GM13977 (cell line): ENCODE measurements around the gene FAR2.

ENCODE experiments used
- DNase-seq: peaks from one replicate; pipeline ENCODE4 v3.0.0; 2012; ENCODE audit warnings: low spot score
- in situ Hi-C: fragments of 300-500 bp; cut with MboI; formaldehyde crosslinking; loops from one replicate; pipeline ENCODE4 v1.12.0; 2022; ENCODE audit warnings: low sequenced_read_pairs, low pct_unique_long_range_greater_than_20kb, mixed read lengths, inconsistent platforms; ENCODE audit not compliant: unreplicated experiment
- TF ChIP-seq, protein P1 (sequence below): IDR thresholded peaks from 2 replicates; pipeline ENCODE4 v1.5.1; 2012; ENCODE audit warnings: mild to moderate bottlenecking, control low read depth; ENCODE audit not compliant: insufficient read depth; ENCODE audit errors: extremely low read depth, missing control alignments

The FAR2 gene

GRCh38 chr12:29201296-29201695, 52.2 kb downstream of the FAR2 start:
- no peak for DNase-seq
- TF ChIP-seq, protein P1, sequence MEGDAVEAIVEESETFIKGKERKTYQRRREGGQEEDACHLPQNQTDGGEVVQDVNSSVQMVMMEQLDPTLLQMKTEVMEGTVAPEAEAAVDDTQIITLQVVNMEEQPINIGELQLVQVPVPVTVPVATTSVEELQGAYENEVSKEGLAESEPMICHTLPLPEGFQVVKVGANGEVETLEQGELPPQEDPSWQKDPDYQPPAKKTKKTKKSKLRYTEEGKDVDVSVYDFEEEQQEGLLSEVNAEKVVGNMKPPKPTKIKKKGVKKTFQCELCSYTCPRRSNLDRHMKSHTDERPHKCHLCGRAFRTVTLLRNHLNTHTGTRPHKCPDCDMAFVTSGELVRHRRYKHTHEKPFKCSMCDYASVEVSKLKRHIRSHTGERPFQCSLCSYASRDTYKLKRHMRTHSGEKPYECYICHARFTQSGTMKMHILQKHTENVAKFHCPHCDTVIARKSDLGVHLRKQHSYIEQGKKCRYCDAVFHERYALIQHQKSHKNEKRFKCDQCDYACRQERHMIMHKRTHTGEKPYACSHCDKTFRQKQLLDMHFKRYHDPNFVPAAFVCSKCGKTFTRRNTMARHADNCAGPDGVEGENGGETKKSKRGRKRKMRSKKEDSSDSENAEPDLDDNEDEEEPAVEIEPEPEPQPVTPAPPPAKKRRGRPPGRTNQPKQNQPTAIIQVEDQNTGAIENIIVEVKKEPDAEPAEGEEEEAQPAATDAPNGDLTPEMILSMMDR, result no peak
- in situ Hi-C loops, result loop anchor here (25.0 kb wide), 1 partner anchor 89 kb away; no protein-coding TSS in a partner anchor

GRCh38 chr12:29201746-29202145, 52.7 kb downstream of the FAR2 start:
- TF ChIP-seq, protein P1, result no peak
- in situ Hi-C loops, result loop anchor here (25.0 kb wide), 1 partner anchor 89 kb away; no protein-coding TSS in a partner anchor
- DNase-seq, result no peak

DNA sequence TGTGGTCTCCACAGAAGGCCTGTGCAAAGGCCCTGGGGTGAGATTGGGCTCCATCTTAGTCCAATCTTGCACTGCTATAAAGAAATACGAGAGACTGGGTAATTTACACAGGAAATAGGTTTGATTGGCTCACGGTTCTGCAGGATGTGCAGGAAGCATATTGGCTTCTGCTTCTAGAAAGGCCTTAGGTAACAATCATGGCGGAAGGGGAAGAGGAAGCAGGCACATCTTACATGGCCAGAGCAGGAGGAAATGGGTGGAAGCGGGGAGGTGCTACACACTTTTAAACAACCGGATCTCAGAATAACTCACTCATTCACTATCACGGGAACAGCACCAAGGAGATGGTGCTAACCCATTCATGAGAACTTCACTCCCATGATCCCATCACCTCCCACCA, 55.4 kb downstream of the FAR2 start:
- TF ChIP-seq, protein P1, result no peak
- in situ Hi-C loops, result loop anchor here (25.0 kb wide), 1 partner anchor 92 kb away; no protein-coding TSS in a partner anchor
- DNase-seq, result no peak

DNA sequence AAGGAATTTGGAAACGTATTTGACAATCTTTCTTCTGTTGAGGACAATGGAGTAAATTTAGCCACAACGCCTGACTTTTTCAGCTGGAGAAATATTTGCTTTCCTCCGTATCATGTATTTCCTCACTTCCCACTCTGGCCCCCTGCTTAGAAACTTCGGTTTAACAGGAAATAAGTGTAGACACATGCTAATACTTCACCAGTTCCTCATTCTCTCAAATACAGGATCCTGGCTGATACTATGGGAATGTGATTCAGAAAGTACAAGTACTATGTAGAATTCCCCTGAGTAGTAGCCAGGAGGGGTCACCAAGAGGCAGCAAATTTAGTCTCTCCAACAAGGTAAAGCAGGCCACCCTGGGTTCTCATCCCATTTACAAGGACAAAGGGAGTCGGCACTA, 58.0 kb downstream of the FAR2 start:
- in situ Hi-C loops, result loop anchor here (25.0 kb wide), 1 partner anchor 95 kb away; no protein-coding TSS in a partner anchor
- TF ChIP-seq, protein P1, result no peak
- no peak for DNase-seq

DNA sequence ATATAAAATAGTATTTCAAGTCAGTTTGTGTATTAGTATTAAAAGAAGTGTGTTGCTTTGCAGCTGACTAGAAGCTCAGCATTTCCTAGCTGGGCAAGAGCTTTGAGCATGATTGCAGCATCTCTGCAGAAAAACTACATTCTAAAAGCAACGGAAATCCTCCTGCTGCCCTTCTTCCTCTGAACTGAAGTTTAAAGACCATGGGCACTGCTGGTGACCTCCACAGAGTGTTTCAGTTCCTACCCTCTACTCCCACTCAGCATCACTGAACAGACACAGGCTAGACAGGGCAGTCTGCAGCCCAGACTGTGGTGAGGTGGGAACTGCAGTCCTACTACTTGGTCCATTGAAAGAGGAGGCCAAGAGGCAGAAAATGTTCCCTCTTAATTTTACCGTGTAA, 59.0 kb downstream of the FAR2 start:
- in situ Hi-C loops, result loop anchor here (25.0 kb wide), 1 partner anchor 96 kb away; no protein-coding TSS in a partner anchor
- DNase-seq, result no peak
- TF ChIP-seq, protein P1, result no peak

DNA sequence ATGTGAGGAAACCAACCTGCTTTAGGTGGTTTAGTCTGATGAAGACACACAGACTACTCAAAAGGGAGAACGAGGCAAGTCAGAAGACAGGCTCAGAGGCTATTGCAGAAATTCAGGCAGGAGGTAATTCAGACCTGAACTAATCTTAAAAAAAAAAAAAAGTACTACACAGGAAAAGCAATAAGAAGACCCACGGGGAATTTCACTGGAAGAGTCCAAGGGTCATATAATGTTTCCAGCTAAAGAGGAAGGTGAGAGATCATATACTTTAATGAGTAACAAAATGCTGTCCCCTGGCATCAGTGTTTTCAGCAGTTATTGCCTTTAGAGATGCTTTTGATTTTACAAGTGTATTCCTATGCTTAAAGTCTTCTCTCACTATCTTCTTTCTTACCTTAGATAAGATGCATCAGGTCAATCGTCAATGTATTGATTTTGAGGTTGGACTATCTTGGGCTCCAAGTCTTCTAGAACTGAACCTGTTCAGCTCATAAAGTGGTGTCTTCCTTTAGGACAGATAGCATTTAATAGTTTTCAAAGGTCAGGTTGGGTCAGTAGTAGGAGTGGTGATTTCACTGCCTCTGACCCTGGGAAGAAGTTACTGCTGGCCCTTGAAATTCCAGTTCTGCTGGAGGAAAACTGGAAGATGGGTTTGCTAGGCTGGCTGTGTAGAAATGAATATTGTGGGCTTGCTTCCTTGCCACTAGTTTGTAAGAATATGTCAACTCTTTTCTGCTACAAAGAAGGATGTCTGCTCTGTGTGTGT, 60.0 kb downstream of the FAR2 start:
- DNase-seq, result no peak
- TF ChIP-seq, protein P1, result no peak
- in situ Hi-C loops, result loop anchor here (25.0 kb wide), 1 partner anchor 97 kb away; no protein-coding TSS in a partner anchor
